ENCODE measurements around the gene CSMD2.

The CSMD2 gene

DNA sequence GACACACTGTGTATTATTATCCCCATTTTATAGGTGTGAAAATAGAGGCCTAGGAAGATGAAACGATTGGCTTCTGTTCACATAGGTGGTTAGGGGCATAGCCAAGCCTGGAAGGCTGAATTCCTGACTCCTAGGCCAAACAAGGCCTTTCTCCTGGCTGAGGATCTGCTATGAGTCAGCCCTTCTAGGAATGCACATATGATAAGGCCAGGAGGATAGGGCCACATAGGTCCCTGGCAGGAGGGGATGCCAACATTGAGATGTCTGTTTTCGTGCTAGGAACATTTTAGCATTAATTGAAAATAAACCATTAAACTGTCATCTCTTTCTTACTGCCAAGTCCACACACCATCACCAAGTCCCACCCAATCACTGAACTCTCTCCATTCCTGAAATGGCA is 9.2 kb downstream of the CSMD2 start:
- no peak for DNase-seq (ENCODE audit: low spot score)

DNA sequence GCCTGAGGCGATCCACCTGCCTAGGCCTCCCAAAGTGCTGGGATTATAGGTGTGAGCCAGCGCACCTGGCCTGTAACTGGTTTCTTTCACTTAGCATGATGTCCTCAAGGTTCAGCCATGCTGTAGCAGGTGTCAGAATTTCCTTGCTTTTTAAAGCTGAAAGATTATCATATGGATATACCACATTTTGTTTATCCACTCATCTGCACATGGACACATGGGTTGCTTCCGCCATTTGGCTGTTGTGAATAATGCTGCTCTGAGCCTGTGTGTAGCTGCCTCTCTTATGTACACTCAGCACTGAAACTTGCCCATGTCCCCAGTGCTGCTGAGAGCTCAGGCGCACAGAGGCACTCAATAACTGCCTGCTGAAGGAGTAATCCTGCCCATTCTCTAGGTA is 11.8 kb downstream of the CSMD2 start:
- DNase-seq (ENCODE audit: low spot score) = no peak

DNA sequence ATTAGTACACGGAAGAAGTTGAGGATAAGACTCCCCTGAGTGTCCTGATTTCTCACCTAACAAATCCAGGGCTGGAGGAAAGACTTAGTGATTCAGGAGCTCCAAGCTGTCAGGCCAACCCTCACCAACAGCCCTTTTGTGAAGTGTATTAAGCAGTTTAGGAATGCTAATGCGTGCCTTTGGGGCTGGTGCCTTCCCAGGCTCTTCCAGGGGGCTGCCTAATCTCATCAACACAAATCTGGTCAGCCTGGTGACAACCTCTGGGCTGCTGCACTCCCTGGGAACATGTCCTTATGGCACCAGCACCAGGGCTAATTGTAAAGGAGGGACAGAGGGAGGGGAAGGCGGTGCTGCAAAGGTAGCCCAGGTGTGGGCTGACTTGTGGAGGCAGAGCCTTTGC is 15.5 kb downstream of the CSMD2 start:
- no peak for DNase-seq (ENCODE audit: low spot score)

DNA sequence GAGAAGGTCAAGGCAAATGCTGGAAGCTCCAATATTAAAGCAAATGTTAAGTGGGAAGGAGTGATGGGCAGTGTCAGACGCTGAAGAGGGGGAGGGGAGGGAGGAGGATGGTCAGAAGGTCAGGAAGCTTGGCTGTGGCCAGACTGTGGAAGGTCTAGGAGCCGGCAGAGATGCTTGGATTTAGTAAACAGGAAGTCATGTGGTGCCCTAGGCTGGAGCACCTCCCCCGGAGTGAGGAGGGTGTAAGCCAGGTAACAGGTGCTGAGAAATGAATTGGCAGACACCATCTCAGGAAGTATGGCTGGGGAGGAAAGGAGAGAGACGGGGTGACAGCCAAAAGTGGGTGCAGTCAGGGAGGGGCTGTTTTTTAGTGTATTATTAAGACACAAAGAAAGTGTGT is 17.7 kb downstream of the CSMD2 start:
- no peak for DNase-seq (ENCODE audit: low spot score)

DNA sequence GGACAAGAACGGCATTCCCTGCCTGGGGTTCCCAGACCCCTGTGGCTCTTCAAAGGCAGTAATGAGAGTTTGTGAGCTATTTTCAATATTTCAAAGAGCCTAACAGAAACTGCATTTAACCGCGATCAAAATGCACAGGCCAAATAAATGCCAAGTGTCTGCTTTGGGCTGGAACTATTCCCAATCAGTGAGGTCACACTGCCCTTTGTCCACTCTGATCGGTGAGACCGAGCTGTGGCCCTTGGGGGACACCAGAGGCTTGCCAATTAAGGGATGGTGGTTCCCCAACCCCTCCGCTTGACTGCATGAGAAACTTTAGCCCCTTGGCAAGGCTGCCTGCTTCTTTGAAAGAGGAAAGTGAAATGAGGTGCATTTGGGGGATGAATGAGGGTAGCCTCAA is 20.3 kb downstream of the CSMD2 start:
- DNase-seq (ENCODE audit: low spot score) = no peak

DNA sequence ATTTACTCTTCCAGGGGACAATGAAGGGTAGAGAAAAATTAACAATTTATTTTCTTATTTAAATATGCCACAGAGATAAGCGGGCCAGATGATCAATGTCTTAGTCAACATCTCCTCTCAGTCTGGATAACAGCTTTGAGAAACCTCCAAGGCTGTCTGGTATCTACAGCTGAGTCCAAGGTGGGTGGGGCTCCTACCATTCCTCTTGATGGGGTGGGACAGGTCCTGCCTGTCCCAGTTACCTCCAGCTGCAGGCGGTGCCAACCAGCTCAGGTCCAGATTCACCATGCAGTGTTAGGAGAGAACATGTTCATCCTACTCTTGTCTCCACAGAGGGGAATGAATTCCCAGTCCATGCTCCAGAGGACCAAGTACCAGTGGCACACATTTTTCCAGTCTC is 21.1 kb downstream of the CSMD2 start:
- no peak for DNase-seq (ENCODE audit: low spot score)

DNA sequence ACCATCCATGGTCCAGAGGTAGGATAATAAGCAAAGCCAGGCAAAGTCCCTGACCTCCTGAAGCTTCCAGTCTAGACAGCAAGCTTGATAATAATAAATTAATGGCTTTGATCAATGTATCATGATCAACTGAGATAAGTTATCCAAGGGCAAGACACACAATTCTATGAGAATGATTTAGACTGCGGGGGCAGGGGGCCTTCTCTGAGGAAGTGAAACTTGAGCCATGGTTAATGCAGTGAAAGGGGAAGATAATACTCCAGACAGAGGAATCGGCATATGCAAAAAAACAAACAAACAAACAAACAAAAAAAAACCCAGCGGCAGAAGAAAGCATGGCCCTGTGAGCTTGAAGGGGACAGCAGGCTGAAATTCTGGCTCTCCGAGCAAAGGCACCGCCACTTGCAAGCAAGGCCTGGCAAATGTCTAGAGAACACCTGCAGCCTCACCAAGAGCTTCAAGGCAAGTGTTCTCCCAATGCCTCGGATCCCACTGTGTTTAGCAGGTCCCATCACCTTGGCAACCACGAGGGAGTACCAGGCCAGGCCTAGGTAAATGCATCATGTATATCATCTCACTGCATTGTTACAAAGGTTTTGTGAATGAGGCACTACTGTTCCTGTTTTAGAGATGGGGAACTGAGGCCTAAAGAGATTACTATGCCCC is 24.9 kb downstream of the CSMD2 start:
- no peak for DNase-seq (ENCODE audit: low spot score)

DNA sequence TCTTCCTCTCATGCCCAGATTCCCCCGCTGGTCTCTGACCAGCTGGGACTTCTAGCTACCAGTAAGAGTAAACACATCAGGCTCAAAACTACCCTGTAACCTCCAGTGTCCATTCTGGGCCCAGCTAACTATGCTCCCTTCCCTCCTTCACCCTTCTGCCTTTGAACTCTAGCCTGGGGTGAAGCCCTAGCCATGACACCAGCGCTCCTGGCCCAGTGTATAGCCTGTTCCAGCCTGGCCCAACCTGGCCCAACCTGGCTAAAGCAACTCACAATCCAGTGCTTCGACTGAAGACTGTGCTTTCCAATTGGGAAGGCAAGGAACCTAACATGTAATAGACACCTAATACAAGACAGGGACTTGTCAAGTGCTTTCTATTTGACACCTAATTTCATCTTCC is 27.6 kb downstream of the CSMD2 start:
- DNase-seq (ENCODE audit: low spot score) = no peak

DNA sequence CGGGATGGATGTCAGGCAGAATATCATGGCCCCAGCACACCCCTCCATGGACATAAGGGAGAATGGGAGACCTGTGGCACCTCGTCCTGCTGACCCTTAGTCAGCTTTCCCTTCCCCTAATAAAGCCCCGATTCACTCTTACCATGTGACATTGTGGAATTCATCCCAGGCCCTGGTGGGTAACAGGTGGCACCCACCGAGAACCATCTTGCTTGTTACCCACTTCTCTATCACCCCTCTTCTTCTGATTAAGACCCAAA is 32.9 kb downstream of the CSMD2 start:
- no peak for DNase-seq (ENCODE audit: low spot score)

DNA sequence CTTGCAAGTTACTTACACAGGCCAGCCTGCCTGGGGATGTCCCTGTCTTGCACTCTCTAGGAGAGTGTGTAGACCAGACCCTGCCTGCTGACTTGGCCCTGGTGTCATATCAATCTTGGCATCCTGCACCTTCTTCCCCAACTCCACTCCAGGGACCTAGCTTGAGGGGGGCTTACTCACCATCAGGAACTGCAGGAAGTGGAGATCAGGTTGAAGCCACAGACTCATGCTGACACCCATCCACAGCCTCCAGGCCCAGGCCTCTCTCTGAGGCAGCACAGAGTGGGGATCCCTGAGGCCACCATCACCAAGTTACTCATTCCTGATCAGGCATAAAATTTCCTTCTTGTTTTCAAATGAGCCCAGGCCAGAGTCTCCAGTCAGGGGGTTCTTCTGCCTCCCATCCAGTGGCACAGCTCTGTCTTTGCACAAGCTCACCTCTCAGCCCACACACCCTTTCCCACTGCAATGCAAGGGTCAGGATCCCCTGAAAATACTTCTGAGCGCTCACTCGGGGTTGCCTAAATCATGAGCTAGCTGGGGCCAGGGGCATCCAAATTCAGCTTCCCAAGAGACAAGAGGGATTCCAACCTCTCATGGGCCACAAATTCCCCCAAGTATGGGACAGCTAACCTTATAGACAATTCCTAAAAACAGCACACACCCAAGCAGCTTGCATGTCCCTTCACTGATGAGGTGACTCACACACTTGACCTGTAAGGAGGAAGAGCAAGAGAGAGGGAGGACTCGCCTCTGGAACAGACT is 33.5 kb downstream of the CSMD2 start:
- no peak for DNase-seq (ENCODE audit: low spot score)

DNA sequence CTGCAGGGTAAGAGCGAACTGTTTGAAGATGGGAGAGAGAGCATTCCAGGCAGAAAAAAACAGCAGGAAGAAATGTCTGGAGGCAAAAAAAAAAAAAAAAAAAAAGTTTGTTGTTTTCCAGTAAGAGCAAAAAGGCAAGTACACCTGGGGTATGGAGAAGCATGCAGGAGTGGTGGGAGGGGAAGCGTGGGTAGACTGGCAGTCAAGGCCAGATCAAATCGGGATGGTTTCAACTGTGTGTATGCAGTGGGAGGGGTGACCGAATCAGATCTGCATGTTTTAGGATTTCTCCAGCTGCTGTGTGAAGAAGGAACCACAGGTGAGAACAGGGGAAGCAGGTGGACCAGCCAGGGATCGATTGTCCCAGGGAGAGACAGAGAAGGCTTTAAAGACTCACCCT is 34.7 kb downstream of the CSMD2 start:
- no peak for DNase-seq (ENCODE audit: low spot score)

DNA sequence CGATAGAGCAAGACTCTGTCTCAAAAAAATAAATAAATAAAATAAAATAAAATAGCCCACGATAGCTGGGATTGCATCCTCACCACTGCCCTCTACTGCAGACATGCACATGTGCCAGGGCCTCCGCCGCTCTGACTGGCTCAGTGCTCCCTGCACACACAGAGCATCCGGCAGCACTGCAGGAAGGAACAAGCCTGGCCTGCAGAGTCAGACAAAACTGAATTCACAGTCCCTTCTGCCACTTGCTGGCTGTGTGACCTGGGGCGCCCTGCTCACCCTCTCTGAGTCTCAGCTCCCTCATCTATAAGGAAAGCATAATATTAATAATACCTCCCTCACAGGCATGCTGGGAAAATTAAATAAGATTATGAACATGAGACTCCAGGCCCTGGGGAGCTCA is 35.4 kb downstream of the CSMD2 start:
- no peak for DNase-seq (ENCODE audit: low spot score)

DNA sequence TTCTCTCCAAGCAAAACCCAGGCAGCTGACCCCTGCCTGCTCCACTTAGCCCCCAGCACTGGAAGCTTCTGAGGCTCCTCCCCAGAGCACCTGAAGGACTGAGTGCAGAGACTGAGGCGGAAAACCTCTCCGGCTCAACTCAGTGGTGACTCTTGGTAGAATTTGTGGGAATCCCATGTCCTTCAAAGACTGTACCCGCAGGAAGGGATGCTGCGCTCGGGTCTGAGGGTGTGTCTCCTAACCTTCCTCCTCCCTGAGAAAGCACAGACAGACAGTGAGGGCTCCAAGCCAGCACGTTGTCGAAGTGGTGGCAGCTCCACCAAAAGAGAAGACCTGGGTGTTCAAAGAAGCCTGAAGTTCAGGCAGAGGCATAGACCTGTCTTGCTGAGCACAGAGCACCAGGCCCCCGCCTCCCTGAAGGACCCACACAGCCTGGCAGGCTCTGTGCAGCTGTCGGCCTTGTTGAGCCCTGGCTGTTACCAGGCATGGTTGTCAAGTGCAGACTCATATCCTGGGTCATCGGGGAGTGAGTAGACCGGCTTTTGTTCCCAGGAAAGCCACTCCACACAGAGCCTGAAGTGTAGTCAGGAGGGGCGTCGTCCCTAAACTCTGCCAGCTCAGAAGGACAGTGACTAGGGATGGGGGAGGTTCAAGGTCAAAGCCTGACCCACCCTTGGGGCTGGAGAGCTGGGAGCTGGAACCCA is 36.7 kb downstream of the CSMD2 start:
- no peak for DNase-seq (ENCODE audit: low spot score)

DNA sequence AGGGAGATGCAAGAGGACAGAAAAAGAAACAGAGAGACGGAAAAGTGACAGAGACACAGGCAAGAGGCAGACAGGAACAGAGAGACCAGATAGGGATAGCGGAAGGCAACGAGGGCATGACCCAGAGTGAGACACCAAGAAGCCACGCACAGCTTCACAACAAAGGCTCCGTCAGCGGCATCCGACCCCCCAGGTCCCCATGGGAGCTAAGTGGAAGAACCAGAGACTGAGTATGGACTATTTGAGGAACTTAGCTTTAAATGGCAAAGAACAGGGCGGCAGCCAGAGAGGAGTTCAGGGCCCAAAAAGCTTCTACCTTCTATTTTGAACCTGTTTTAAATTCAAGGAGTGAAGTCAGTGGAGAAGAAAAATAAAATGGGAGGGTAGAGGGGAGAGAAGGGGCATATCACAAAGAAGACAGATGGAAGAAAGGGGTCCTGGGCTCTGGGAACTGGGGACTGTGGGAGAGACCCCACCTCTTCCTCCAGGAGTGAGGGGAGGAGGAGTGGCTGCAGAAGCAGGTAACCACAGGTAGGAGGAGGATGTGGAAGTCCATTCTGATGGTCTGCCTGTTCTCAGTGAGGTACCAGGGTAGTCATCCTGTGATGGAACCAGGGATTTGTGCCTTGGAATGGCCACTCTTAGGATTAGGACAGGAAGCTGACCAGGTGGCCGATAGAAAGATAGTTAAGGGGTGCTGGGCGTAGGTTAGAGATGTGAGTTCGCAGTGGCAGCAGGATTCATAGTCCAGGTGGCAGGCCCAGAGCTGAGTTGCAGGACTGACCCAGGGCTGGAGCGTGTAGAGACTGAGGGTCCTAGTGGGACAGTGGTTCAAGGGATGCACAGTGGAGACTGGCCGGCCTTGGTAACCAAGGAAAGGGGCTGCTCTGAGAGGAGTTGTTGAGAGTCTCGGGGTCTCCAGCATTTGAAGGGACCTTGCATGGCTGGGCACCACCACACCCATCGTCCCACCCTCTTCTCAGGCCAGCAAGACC is 37.7 kb downstream of the CSMD2 start:
- no peak for DNase-seq (ENCODE audit: low spot score)

DNA sequence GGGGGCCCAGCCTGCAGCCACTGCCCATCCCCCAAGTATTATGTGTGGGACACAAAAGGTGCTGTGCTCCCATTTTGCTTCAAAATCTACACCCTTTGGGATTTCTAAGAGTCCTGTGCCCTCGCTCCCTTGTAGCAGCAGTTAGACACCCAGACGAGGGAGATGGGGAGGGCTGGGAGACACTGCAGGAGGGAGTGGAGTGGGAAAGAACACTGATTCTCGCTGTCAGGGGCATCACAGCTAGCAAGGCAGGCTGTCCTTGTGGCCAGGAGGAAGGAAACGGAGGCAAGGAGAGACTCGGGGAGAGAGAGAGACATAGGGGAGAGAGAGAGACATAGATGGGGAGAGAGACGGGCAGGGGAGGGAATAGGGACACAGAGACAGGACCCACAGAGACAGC is 38.5 kb downstream of the CSMD2 start:
- DNase-seq (ENCODE audit: low spot score) = no peak

DNA sequence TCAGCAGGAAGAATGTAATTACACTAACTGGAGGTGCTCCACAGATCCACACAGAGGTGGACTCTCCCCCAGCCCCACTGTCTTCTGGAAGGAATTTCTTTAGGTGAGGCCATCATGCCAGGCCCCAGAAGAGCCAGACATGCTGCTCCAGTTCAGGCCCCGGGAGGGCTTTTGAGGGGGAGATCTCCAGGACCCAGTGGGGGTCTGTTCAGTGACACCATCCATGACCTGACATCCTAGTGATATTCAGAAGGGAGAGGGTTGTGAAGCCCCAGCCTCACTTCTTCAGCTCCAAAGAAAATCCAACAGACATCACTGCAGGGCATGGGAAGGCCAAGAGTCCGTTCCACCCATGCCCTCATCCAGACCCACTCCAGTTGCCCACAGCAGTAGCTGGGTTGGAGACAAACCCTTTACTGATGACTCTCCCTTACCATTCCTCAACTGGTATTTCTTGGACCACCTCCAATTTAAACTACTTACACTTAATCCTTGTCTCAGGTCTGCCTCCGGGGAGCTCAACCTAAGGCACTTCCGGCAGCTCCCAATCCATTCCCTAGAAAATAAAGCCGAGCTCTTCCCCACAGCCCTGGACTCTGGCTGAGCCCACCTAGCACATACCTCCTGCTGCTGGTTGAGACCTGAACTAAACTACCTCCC is 39.2 kb downstream of the CSMD2 start:
- no peak for DNase-seq (ENCODE audit: low spot score)

DNA sequence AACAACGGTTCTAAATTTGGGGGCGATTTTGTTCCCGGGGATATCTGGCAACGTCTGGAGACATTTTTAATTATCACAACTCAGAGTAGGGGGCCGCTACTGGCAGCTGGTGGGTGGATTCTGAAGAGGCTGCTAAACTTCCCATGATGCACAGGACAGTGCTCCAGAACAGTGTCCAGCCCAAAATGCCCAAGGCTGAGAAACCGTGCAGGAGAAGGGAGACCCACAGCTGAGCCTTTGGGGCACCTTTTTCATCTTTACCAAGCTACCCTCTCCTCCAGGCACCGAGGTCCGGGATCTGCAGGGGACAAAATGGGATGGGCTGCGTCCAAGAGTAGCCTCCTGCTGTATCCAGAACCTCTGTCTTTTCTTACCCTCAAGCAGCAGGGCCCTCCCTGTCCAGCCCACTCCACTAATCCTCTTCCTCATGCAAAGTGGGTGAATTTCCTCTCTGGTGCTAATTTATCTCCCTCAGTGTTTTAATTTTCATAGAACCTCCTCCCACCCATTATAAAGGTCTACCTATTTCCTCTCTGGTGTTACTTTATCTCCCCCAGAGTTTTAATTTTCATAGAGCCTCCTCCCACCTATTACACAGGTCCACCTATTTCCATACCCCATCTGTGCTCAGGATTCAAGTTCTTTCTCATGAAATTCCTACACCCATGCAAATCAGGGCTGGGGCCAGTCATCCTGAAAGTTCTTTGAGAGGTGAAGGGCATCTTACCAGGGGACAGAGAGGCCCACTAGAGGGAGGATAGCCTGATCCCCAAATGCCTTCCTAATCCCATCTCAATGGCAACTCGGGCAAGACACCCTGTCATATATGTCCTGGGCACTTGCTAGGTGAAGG is 42.7 kb downstream of the CSMD2 start:
- no peak for DNase-seq (ENCODE audit: low spot score)

DNA sequence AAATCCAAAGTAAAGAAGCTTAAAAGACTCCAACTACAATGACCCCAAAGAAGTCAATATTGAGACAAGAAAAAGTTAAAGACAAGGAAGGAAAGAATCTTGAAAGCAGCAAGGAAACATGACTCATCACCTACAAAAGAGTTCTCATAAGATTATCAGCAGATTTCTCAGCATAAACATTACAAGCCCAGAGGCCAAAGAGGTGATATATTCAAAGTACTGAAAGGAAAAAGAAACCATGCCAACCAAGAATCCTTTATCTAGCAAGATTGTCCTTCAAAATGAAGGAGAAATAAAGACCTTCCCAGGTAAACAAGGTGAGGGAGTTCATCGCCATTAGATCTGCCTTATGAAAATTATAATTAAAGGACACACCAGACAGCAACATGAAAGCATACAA is 49.8 kb downstream of the CSMD2 start:
- no peak for DNase-seq (ENCODE audit: low spot score)

DNA sequence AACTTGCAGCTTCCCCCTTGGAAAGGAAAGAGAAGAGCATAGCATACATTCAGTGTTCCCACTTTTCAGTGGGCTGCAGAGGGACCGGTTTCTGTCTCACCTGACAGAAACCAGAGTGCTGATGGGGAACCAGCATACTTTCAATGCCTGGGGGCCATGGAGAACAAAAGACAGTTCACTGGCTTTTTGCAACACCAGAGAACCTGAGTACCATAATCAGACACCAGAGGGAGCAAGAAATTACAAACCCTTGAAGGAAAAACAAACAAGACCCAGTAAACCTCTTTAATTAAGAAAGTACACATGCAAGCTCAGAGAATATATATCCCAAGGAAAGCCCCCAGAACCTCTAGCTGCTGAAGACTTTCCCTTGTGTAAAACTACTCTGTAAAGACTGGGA is 51.1 kb downstream of the CSMD2 start:
- DNase-seq (ENCODE audit: low spot score) = peak; percentile 17

DNA sequence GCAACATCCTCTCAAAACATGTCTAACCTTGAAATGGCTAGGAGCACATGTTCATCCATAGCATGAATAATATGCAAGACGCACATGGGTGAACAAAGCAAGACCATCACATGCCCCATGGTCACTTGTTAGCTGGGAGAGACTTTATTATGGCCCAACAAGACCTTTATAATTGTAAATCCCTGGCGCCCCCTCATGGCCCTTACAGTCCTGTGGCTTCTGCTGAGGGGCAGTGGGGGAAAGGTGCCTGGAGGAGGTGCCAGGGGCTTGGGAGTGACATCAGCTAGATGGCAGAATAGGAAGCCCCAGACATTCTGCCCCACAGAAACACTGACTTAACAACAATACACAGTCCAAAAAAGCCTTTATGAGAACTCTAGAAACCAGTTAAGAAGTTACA is 51.7 kb downstream of the CSMD2 start:
- no peak for DNase-seq (ENCODE audit: low spot score)

DNA sequence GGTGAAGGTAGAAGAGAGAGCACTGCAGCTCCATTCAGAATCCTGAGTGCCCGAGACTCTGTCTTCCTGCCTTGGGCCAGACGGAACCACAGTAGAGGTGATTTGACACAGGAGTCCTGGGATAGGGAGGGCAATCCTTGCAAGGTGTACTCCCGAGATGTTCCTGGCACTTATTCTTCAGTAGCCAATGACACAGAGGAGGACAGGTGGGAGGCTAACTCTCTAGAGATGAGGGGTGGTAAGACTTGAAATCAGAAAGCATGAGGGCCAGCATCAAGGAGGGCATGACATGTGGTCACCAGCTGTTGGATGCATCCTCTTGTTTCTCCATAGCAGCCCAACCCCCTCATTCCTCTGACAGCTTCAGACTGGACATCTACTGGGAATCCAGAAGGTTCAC is 56.3 kb downstream of the CSMD2 start:
- DNase-seq (ENCODE audit: low spot score) = no peak
